HG03139 (cell line): ENCODE data around the gene SYTL3.
"Not testable (repeated sequence)": the region's sequence is repeated elsewhere in the genome, so short reads cannot be mapped to it uniquely, and the experiment has no call there.

Source experiments
- ATAC-seq: cut with Tn5 transposase; IDR thresholded peaks from one replicate; pipeline ENCODE4 v1.9.1; 2021; ENCODE audit not compliant: unreplicated experiment

The SYTL3 gene

GRCh38 chr6:158789115-158789917, 139.5 kb downstream of the SYTL3 start:
- peak; percentile 52 for ATAC-seq

- no peak for ATAC-seq
Observed at GRCh38 chr6:158791274-158791855, 141.5 kb downstream of the SYTL3 start.

DNA sequence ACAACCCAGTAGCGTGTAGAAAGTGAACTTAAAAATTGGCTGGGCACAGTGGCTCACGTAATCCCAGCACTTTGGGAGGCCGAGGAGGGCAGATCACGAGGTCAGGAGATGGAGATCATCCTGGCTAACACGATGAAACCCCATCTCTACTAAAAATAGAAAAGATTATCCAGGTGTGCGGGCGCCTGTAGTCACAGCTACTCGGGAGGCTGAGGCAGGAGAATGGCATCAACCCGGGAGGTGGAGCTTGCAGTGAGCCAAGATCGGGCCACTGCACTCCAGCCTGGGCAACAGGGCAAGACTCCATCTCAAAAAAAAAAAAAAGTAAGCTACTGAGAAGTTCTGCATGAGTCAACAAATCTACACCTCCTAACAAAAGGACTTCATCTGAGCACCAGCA, 142.7 kb downstream of the SYTL3 start:
- not testable (repeated sequence) for ATAC-seq

GRCh38 chr6:158793432-158793831, 143.6 kb downstream of the SYTL3 start:
- peak; percentile 49 for ATAC-seq

DNA sequence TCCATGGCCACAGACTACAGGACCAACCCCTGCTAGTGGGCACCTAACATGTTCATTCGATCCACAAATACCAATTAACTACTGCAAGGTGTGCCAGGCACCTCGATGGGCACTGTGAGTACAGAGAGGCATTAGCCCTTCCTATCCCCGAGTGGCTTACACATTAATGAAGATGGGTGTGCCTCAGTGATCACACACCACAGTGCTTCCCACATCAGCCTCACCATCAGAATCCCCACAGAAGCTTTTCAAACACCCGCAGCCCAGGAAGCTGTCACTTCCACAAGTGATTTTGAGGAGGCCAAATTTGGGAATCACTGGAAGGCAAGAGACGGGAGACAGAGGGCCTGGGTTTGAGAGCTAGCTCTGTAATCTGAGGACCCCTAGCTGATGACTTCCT, 145.7 kb downstream of the SYTL3 start:
- ATAC-seq = no peak

- no peak for ATAC-seq
Observed at GRCh38 chr6:158796353-158796752, 146.5 kb downstream of the SYTL3 start.

DNA sequence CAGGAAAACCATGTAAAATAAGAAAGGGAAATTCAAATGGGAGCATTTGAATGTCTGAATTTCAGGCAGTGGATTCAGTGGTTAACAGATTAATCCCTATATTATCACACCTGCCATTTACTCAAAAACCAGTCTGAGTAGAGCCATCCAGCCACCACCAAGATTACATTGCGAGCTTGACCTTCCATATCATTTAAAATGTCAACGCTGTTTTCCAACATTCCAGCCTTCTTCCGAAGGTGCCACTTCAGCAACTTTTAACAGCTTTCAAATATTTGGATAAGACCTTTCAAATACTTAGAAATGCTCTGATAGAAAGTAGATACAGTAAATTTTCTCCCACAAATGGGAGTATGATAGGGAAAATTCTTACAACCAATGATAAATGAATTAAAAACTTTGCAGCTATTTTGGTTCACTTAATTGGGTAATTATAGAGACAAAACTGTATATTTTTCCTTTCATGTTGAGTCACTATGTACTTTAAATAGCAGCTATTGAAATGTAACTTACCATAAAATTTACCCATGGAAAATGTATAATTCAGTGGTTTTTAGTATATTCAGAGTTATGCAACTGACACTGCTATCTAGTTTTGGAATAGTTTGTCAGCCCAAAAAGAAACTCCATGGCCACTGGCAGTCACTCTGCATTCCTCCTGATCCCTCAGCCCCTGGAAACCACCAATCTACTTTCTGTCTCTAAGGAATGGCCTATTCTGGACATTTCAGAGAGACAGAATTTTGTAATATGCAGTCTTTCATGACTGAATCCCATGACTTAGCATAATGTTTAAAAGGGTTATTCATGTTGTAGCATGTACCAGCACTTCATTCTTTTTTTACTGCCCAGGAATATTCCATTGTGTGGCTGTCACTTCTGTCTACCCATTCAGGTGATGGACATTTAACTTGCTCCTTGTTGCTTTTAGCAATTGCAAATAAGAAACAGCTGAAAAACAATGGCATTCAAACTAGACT, 147.8 kb downstream of the SYTL3 start:
- ATAC-seq = no peak

- no peak for ATAC-seq
Observed at GRCh38 chr6:158798311-158798710, 148.5 kb downstream of the SYTL3 start.

- no peak for ATAC-seq
Observed at GRCh38 chr6:158799051-158799792, 149.4 kb downstream of the SYTL3 start.

- ATAC-seq = no peak
Observed at GRCh38 chr6:158801655-158802294, 151.9 kb downstream of the SYTL3 start.

DNA sequence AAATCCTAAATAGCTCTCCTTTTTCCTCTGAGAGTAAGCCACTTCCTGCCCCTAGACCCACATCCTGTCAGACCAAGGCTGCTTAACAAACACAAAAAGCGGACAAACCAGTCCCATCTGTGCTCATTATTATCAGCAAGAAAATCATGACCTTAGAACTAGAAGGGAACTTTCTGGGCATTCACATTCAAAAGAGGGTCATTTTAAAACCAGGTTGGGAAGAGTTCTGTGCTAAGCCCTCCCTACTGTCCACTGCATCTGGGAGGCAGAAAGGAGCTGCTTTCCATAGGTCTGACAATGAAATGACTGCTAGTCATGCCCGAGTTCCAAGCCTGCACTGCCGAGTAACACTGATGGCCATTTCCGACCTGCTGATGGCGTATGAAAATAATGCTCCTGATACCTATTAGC, 153.9 kb downstream of the SYTL3 start:
- no peak for ATAC-seq

DNA sequence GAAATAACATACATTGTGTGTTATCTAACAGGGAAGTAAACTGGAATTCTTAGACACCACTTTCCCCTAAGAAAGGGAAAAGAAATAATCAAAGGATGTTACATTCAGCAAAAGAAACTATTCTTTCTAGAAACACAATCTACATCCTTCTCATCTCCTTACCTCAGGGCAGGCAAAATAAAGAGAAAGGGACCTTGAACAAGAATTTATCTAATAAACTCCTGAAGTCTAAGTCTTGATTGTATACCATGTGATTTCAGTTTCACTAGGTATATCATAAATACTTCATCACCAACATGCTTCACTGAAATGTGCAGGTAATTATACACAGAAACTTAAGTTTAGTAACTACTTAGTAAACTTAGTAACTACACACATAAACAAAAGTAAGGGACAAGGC, 154.4 kb downstream of the SYTL3 start:
- no peak for ATAC-seq

GRCh38 chr6:158805698-158806377, 156.0 kb downstream of the SYTL3 start:
- no peak for ATAC-seq

DNA sequence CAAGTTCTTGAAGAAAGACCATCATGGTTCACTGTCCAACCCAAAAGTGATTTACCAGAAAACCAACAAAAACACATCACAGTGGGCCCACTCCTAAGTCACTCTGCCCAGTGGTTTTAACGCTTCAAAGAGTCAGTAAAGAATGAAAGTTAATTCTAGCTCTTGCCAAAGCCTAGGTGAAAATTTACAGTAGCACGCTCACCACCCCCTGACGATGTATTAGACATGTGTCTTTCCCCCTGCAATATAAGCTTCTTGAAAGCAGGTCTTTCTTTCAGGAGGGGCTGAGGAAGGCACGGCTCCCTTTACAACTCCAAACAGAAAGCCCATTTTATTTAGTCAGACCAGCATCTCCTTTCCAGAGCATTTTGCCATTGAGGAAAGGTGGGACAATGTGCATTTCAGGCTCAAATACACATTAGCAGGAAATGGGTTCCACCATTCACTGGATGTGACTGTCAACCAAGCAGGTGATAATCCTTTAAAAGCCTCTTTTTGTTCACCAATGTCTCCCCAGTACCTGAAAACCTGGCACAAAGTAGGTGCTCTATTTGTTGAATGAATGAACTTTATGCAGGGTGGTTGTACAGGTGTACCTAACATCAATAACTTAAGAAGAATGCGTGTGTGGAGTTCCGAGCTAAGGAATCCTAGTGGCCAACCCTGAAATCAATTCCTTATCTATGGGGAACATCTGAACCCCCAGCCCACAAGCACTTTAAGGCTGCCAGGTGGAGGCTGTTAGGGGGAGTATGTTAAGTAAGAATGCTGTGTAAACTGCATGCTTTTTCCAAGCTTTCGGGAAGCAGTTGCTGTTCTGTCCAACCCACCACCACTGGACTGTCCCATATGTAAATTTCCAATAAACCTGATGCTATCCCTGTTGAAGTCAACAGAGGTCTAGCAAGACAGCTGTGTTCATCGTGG, 157.9 kb downstream of the SYTL3 start:
- ATAC-seq = no peak

- no peak for ATAC-seq
Observed at GRCh38 chr6:158808442-158808833, 158.6 kb downstream of the SYTL3 start.

DNA sequence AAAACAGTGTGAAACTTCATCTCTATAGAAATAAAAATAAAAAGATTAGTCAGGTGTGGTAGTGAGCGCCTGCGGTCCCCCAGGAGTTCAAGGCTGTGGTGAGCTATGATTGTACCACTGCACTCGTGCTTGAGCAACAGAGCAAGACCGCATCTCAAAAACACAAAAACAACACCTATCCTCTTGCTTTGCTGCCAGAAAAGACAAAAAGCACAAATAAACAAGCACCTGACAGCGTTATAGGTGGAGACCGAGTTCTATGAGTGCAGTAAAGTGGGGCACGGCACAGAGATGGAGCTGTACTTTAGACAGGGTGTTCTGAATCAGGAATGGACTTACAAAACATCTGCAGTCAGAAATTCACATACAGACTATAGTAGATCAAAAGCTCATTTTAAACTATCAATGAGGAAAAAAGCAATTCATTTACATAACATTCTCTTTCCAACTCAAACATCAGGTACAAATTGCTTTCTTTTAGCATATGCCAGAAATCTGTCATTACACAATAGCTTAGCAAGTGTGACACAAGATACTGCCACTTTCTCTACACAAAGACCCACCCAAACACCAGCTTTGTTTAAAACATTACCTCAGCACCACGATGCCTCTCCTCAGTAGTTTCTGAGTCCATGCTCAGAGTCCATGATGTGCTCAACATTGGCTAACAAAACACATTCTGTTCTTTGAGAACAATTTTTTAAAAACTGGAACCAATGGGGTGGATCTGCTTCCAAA, 159.3 kb downstream of the SYTL3 start:
- peak; percentile 69 for ATAC-seq

DNA sequence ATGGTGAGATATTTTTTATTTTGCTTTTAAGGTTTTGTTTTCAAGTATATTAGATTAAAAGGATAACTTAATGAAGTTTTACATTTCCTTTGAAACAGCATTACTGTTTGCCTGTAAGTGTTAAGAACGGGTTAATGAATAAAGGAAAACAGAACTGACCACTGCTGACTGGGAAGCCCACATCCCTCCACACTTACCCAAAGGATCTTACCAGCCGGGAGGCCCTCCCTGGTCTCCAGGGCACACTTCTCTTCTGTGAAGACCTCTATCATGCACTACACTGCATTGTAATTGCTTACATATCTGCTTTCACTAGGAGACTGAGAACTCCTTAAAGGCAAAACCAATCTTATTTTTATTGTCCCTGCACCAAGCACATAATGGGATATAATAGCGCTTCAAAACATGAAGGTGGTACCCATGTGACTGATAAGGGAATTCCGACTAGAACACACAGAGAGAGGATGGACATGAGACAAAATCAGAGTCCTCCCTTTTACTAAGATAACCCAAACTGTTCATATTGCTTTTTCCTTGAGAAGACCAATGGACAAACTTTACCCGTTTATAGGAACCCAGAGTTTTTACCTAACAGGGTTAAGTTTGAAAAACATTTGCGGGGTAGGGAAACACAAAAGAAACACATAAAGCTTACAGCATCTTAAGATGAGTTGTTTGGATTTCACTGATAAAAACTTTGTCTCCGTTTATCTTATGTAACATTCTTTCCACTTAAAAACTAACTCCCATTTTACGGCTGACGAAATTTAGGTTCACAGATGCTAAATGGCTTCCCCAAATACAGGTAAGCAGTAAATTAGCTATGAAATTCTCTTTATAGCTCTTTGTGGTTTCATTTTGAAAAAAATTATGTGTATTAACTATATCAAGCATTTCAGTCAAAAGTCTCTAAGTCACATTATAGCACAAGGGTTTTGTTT, 160.6 kb downstream of the SYTL3 start:
- no peak for ATAC-seq
